H7 (cell line): ENCODE data around the gene HPX. TPM values are rescaled to one million over a fixed set of nuclear protein-coding genes. Genes with fewer than 3 reads are reported as not detected.
A peak's percentile ranks its signal among the peaks of the same experiment; 100 is the strongest.
"Not testable (repeated sequence)": the region's sequence is repeated elsewhere in the genome, so short reads cannot be mapped to it uniquely, and the experiment has no call there.

Experiments
- DNase-seq: peaks from one replicate; pipeline ENCODE4 v3.0.0; 2012
- H3K27me3 ChIP-seq: 2 replicates; pipeline ENCODE4 v1.6.0; 2011; ENCODE audit warnings: mild to moderate bottlenecking, low read length; ENCODE audit not compliant: control insufficient read depth, insufficient read depth
- H3K36me3 ChIP-seq: replicated peaks from 2 replicates; pipeline ENCODE4 v1.5.1; 2011; ENCODE audit warnings: low read length; ENCODE audit not compliant: control insufficient read depth, insufficient read depth
- H3K4me3 ChIP-seq: 2 replicates; pipeline ENCODE4 v1.5.1; 2011; ENCODE audit warnings: low read depth, mild to moderate bottlenecking, control low read depth, low read length, moderate library complexity; ENCODE audit not compliant: insufficient read depth
- total RNA-seq: library from RNA; depleted of rRNA; stranded (reverse); fragments of >200 nt; shearing (Covaris generic); gene quantifications from 2 replicates; pipeline ENCODE4 v1.2.3, GENCODE V29; 2014

HPX gene
- total RNA-seq, 1 experiment from 2014 or later = 3.2 TPM

GRCh38 chr11:6397636-6398035 lies 43.2 kb downstream of the HPX start:
- DNase-seq = peak; percentile 2
- H3K4me3 ChIP-seq = no peak overlapping the region
- H3K27me3 ChIP-seq = no peaks in the 10 kb centered on the region
- no peaks in the 10 kb centered on the region; the same call in 1 of the 2 replicates for H3K36me3 ChIP-seq

GRCh38 chr11:6397156-6397555 lies 43.6 kb downstream of the HPX start:
- DNase-seq = no peak
- no peak overlapping the region for H3K4me3 ChIP-seq
- no peaks in the 10 kb centered on the region for H3K27me3 ChIP-seq
- H3K36me3 ChIP-seq = no peaks in the 10 kb centered on the region; the same call in 1 of the 2 replicates

DNA sequence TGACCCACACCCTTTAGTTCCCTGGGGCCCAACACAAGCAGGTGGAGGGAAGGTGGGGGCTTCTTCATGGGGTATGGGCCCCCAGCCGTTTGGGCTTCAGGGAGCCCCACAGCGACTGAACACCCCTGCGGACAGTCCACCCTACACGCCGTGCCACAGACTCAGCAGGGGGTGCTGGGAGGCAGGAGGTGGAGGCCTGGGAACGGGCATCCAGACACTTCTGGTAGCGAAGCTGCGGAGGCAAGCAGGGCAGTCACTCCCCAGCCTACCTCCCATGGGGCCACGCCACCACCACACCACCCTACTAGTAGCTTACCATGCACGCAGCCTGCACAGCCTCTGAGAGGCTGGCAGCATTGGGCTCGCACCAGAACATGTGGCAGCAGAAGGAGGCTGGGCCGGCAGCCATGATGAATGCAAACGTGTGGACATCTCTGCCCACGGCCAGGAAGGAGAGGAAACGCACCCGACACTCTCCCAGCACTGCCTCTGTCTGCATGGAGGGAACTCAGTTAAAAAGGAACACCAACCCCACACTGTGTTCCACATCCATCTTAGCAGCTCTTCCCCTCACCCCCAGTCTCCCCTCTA lies 45.2 kb downstream of the HPX start:
- DNase-seq = no peak
- Histone ChIP-seq H3K36me3 (no peaks in the 10 kb centered on the region; the same call in 1 of the 2 replicates), H3K27me3 (peaks cover 4% of the 10 kb centered on the region), H3K4me3 (no peak overlapping the region)

DNA sequence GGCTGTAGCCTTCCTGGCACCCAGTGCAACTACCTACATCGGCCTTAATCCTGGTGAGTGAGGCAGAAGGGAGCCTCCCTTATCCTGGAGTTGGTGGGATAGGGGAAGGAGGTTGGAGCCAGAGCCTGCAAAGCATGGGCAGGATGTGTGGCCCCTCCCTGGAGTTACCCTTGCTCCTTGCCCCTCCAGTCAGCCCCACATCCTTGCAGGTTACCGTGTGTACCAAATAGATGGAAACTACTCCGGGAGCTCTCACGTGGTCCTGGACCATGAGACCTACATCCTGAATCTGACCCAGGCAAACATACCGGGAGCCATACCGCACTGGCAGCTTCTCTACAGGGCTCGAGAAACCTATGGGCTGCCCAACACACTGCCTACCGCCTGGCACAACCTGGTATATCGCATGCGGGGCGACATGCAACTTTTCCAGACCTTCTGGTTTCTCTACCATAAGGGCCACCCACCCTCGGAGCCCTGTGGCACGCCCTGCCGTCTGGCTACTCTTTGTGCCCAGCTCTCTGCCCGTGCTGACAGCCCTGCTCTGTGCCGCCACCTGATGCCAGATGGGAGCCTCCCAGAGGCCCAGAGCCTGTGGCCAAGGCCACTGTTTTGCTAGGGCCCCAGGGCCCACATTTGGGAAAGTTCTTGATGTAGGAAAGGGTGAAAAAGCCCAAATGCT lies 46.7 kb downstream of the HPX start:
- DNase-seq = no peak
- H3K36me3 ChIP-seq = no peaks in the 10 kb centered on the region; the same call in 1 of the 2 replicates

GRCh38 chr11:6392251-6392650 lies 48.5 kb downstream of the HPX start:
- not testable (repeated sequence) for H3K36me3 ChIP-seq, H3K27me3 ChIP-seq, DNase-seq, H3K4me3 ChIP-seq

More for the DNA sequence above, 46.7 kb downstream of the HPX start:
- Histone ChIP-seq H3K4me3 (no peak overlapping the region), H3K27me3 (peaks cover 4% of the 10 kb centered on the region)

- Histone ChIP-seq H3K36me3 (no peaks in the 10 kb centered on the region; the same call in 1 of the 2 replicates), H3K4me3 (no peak overlapping the region)
Observed at GRCh38 chr11:6391537-6392134, 49.2 kb downstream of the HPX start.

DNA sequence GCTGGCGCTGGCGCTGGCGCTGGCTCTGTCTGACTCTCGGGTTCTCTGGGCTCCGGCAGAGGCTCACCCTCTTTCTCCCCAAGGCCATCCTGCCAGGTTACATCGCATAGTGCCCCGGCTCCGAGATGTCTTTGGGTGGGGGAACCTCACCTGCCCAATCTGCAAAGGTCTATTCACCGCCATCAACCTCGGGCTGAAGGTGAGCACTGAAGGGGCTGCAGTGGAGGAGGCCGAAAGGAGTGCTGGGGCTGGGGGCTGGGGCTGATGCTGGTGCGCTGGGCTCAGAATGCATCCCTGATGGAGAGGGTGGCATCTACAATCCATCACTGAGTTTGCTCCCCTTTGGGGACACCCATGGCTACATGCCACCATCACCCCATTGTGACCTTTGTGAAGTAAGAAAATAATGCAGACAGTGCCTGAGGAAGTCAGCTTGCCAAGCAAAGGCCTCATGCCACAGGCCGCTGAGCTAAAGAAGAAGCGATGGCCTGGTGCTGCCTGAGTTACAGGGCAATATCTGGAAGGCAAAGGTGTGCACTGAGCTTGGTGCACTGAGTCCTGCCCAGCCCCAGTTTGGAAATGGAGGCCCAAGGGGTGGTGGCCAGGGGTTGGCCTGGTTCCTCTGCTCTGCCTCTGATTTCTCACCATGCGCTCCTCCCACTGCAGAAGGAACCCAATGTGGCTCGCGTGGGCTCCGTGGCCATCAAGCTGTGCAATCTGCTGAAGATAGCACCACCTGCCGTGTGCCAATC lies 49.9 kb downstream of the HPX start:
- peak overlapping the region; percentile 74 for H3K4me3 ChIP-seq
- no peaks in the 10 kb centered on the region; the same call in 1 of the 2 replicates for H3K36me3 ChIP-seq
- DNase-seq = no peak
- H3K27me3 ChIP-seq = peaks cover 4% of the 10 kb centered on the region

More at GRCh38 chr11:6391537-6392134, 49.2 kb downstream of the HPX start:
- DNase-seq = peak; percentile 33
- H3K27me3 ChIP-seq = peaks cover 4% of the 10 kb centered on the region

- Histone ChIP-seq H3K27me3 (peaks cover 4% of the 10 kb centered on the region), H3K4me3 (peak within 1 kb of the TSS; percentile 74), H3K36me3 (no peaks in the 10 kb centered on the region; the same call in 1 of the 2 replicates)
- DNase-seq = peak; percentile 98
Observed at GRCh38 chr11:6389905-6390717, 50.7 kb downstream of the HPX start, which contains the start of gene SMPD1. TSS of gene SMPD1 (plus strand) at chr11:6390474. CDS start at chr11:6390599, 125 bp downstream.

DNA sequence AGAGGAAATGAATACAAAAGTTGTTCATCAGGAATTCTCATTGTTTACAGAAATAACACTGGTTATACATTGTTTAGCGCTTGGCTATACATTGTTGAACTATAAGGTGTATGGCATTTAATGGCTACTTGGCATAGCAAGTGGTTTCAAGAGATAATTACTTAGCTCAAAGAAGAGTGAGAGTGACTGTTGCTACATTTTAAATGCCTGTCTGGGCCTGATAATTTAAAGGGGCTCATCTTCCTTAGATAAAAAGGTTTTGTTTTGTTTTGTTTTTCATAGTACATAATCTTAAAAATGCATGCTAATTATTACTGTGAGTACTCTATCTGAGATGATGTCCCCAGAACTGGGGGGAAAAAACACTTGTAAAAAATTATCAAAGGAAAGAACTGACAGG lies 52.0 kb downstream of the HPX start:
- Histone ChIP-seq H3K36me3 (no peaks in the 10 kb centered on the region; the same call in 1 of the 2 replicates), H3K4me3 (no peak overlapping the region), H3K27me3 (peaks cover 4% of the 10 kb centered on the region)
- DNase-seq = no peak

DNA sequence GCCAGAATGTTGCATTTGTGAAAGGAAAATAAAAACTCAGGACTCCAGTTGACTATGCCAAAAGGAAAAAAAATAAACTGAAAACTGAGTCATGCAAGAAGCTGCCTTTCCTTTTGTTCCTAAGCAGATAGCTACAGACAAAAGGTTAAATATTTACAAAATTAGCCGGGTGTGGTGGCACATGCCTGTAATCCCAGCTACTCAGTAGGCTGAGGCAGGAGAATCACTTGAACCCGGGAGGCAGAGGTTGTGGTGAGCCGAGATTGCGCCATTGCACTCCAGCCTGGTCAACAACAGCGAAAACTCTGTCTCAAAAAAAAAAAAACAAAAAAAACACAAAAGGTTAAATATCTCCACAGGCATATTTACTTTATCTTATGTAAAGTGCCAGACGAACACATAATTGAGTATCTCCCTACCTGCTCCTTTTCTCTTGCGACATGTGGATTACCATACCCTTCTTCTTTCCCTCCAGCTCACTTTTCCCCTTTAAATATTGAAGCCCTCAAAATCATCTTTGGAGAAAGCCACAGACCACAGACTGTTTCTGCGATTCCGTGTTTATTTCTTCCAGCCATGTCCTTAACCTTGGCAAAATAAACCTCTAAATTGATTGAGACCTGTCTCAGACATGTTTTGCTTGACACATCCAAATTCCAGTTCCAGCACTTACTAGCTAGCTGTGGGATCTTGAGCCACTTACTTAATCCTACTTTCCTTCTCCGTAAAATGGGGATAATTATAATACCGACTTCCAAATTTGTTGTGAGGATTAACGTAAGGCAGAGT lies 52.8 kb downstream of the HPX start:
- Histone ChIP-seq H3K4me3 (no peak overlapping the region), H3K27me3 (peaks cover 4% of the 10 kb centered on the region), H3K36me3 (no peaks in the 10 kb centered on the region)
- DNase-seq = no peak

- DNase-seq = peak; percentile 23
- Histone ChIP-seq H3K36me3 (no peaks in the 10 kb centered on the region), H3K4me3 (no peak overlapping the region), H3K27me3 (no peaks in the 10 kb centered on the region)
Observed at GRCh38 chr11:6385046-6385777, 55.6 kb downstream of the HPX start.
